ENCODE results near the gene KCNQ5.

The KCNQ5 gene

GRCh38 chr6:72922401-72922800 is 300.5 kb downstream of the KCNQ5 start:
- H3K4me2 ChIP-seq: no peak overlapping the region
- no peak for TF ChIP-seq Cebpa-rat (IDR thresholded peaks at IDR 0.05)
- H3K4me3 ChIP-seq: no peak overlapping the region
- H3K9me3 ChIP-seq: no peaks in the 10 kb centered on the region
- no peak overlapping the region for H3K27ac ChIP-seq
- H3K4me1 ChIP-seq: no peaks in the 10 kb centered on the region
- no peak overlapping the region for H3K9ac ChIP-seq
- H3K27me3 ChIP-seq: no peaks in the 10 kb centered on the region
- H3K36me3 ChIP-seq: no peaks in the 10 kb centered on the region
- peaks cover 9% of the 10 kb centered on the region; the same call in 1 of the 2 replicates for H4K20me1 ChIP-seq

GRCh38 chr6:72925136-72925535 is 303.3 kb downstream of the KCNQ5 start:
- Histone ChIP-seq H3K9ac (no peak overlapping the region), H3K27me3 (no peaks in the 10 kb centered on the region), H3K4me2 (no peak overlapping the region), H3K27ac (no peak overlapping the region), H3K4me1 (no peaks in the 10 kb centered on the region), H3K4me3 (no peak overlapping the region), H4K20me1 (peaks cover 9% of the 10 kb centered on the region; the same call in 1 of the 2 replicates), H3K36me3 (no peaks in the 10 kb centered on the region), H3K9me3 (no peaks in the 10 kb centered on the region)
- TF ChIP-seq Cebpa-rat (IDR thresholded peaks at IDR 0.05): no peak

- no peak overlapping the region for H3K27ac ChIP-seq
- H3K27me3 ChIP-seq: no peaks in the 10 kb centered on the region
- H3K9ac ChIP-seq: no peak overlapping the region
- TF ChIP-seq Cebpa-rat (IDR thresholded peaks at IDR 0.05): no peak
- no peaks in the 10 kb centered on the region for H3K9me3 ChIP-seq
- H3K4me1 ChIP-seq: no peaks in the 10 kb centered on the region
- no peaks in the 10 kb centered on the region for H3K36me3 ChIP-seq
- no peak overlapping the region for H3K4me3 ChIP-seq
- peaks cover 15% of the 10 kb centered on the region; the same call in 1 of the 2 replicates for H4K20me1 ChIP-seq
- H3K4me2 ChIP-seq: no peak overlapping the region
Measured at GRCh38 chr6:72930556-72931132, 308.8 kb downstream of the KCNQ5 start.

GRCh38 chr6:72931325-72931887 is 309.5 kb downstream of the KCNQ5 start:
- Histone ChIP-seq H3K9me3 (no peaks in the 10 kb centered on the region), H4K20me1 (peaks cover 9% of the 10 kb centered on the region; the same call in 1 of the 2 replicates), H3K4me1 (no peaks in the 10 kb centered on the region), H3K27ac (no peak overlapping the region), H3K4me3 (no peak overlapping the region), H3K36me3 (no peaks in the 10 kb centered on the region), H3K27me3 (no peaks in the 10 kb centered on the region), H3K4me2 (no peak overlapping the region), H3K9ac (no peak overlapping the region)
- TF ChIP-seq Cebpa-rat (IDR thresholded peaks at IDR 0.05): no peak

- Histone ChIP-seq H3K9ac (no peak overlapping the region), H3K27me3 (no peaks in the 10 kb centered on the region), H3K27ac (no peak overlapping the region), H3K4me2 (no peak overlapping the region), H3K4me3 (no peak overlapping the region), H3K36me3 (no peaks in the 10 kb centered on the region), H4K20me1 (peaks cover 18% of the 10 kb centered on the region; the same call in 1 of the 2 replicates), H3K4me1 (no peaks in the 10 kb centered on the region), H3K9me3 (no peaks in the 10 kb centered on the region)
- TF ChIP-seq Cebpa-rat (IDR thresholded peaks at IDR 0.05): no peak
Measured at GRCh38 chr6:72933233-72933632, 311.4 kb downstream of the KCNQ5 start.

- H3K9ac ChIP-seq: no peak overlapping the region
Measured at GRCh38 chr6:72936766-72937559, 315.1 kb downstream of the KCNQ5 start.

GRCh38 chr6:72938104-72938503 is 316.2 kb downstream of the KCNQ5 start:
- Histone ChIP-seq H3K4me1 (no peaks in the 10 kb centered on the region), H3K36me3 (0 out of 2 replicates have a peak, but pooled peaks cover 8% of the 10 kb centered on the region), H4K20me1 (peaks cover 21% of the 10 kb centered on the region), H3K27me3 (no peaks in the 10 kb centered on the region), H3K4me3 (no peak overlapping the region), H3K27ac (no peak overlapping the region), H3K9me3 (no peaks in the 10 kb centered on the region), H3K9ac (no peak overlapping the region), H3K4me2 (no peak overlapping the region)
- TF ChIP-seq Cebpa-rat (IDR thresholded peaks at IDR 0.05): no peak

More at GRCh38 chr6:72936766-72937559, 315.1 kb downstream of the KCNQ5 start:
- Histone ChIP-seq H3K27ac (no peak overlapping the region), H3K4me1 (no peaks in the 10 kb centered on the region), H4K20me1 (peaks cover 14% of the 10 kb centered on the region), H3K9me3 (no peaks in the 10 kb centered on the region), H3K36me3 (0 out of 2 replicates have a peak, but pooled peaks cover 8% of the 10 kb centered on the region), H3K4me2 (no peak overlapping the region), H3K27me3 (no peaks in the 10 kb centered on the region), H3K4me3 (no peak overlapping the region)
- TF ChIP-seq Cebpa-rat (IDR thresholded peaks at IDR 0.05): no peak

GRCh38 chr6:72939004-72939403 is 317.1 kb downstream of the KCNQ5 start:
- H3K4me1 ChIP-seq: no peaks in the 10 kb centered on the region
- no peaks in the 10 kb centered on the region for H3K9me3 ChIP-seq
- H3K9ac ChIP-seq: no peak overlapping the region
- 0 out of 2 replicates have a peak, but pooled peaks cover 8% of the 10 kb centered on the region for H3K36me3 ChIP-seq
- no peaks in the 10 kb centered on the region for H3K27me3 ChIP-seq
- H3K4me2 ChIP-seq: no peak overlapping the region
- H3K4me3 ChIP-seq: no peak overlapping the region
- H3K27ac ChIP-seq: no peak overlapping the region
- no peak for TF ChIP-seq Cebpa-rat (IDR thresholded peaks at IDR 0.05)
- H4K20me1 ChIP-seq: peaks cover 21% of the 10 kb centered on the region

GRCh38 chr6:72940265-72940664 is 318.4 kb downstream of the KCNQ5 start:
- no peaks in the 10 kb centered on the region for H3K27me3 ChIP-seq
- H3K36me3 ChIP-seq: 0 out of 2 replicates have a peak, but pooled peaks cover 8% of the 10 kb centered on the region
- no peak overlapping the region for H3K27ac ChIP-seq
- H3K4me2 ChIP-seq: no peak overlapping the region
- no peaks in the 10 kb centered on the region for H3K9me3 ChIP-seq
- TF ChIP-seq Cebpa-rat (IDR thresholded peaks at IDR 0.05): no peak
- peaks cover 21% of the 10 kb centered on the region for H4K20me1 ChIP-seq
- no peaks in the 10 kb centered on the region for H3K4me1 ChIP-seq
- H3K4me3 ChIP-seq: no peak overlapping the region
- no peak overlapping the region for H3K9ac ChIP-seq

GRCh38 chr6:72941263-72941662 is 319.4 kb downstream of the KCNQ5 start:
- Histone ChIP-seq H3K4me2 (no peak overlapping the region), H3K4me1 (no peaks in the 10 kb centered on the region)

More at GRCh38 chr6:72941263-72941662, 319.4 kb downstream of the KCNQ5 start:
- H3K4me3 ChIP-seq: no peak overlapping the region
- no peak overlapping the region for H3K27ac ChIP-seq
- H3K36me3 ChIP-seq: 0 out of 2 replicates have a peak, but pooled peaks cover 8% of the 10 kb centered on the region
- H4K20me1 ChIP-seq: peaks cover 21% of the 10 kb centered on the region
- no peaks in the 10 kb centered on the region for H3K9me3 ChIP-seq
- no peak overlapping the region for H3K9ac ChIP-seq
- H3K27me3 ChIP-seq: no peaks in the 10 kb centered on the region
- no peak for TF ChIP-seq Cebpa-rat (IDR thresholded peaks at IDR 0.05)
